ENCODE results near the gene PARP15. TPM values are rescaled to one million over a fixed set of nuclear protein-coding genes. Genes with fewer than 3 reads are reported as not detected.

Gene PARP15
- total and polyA plus RNA-seq, 4 donors, result 2.4 to 6.1 (median 4.4) TPM

GRCh38 chr3:122627301-122627700, 49.9 kb downstream of the PARP15 start:
- WGBS, 2 donors, result 40 to 42% methylated on average over 1 of the region's 1 CpG
- no peak overlapping the region for H3K9ac ChIP-seq (ENCODE audit: insufficient read depth in 1 of 2, low read length in 2 of 2)
- ATAC-seq (ENCODE audit: insufficient read depth, low FRiP score), result no peak

GRCh38 chr3:122628567-122628966, 51.1 kb downstream of the PARP15 start:
- Histone ChIP-seq H3K4me1 (ENCODE audit: control insufficient read depth in 5 of 5, insufficient read depth in 5 of 5, low read length in 5 of 5) (peaks cover 0 to 17% (median 0%) of the 10 kb centered on the region in 5 donors), H3K27ac (ENCODE audit: low read depth in 1 of 2, low read length in 1 of 2) (no peak overlapping the region), H3K4me3 (no peak overlapping the region), H3K36me3 (ENCODE audit: control insufficient read depth in 4 of 4, insufficient read depth in 4 of 4, low read length in 4 of 4) (peaks cover 0 to 2% (median 0%) of the 10 kb centered on the region in 4 donors), H3K9ac (ENCODE audit: insufficient read depth in 1 of 2, low read length in 2 of 2) (no peak overlapping the region), H3K27me3 (ENCODE audit: control insufficient read depth in 3 of 3, insufficient read depth in 3 of 3, low read length in 2 of 3) (peaks cover 0 to 11% (median 2%) of the 10 kb centered on the region in 3 donors), H3K9me3 (ENCODE audit: control insufficient read depth in 4 of 4, insufficient read depth in 3 of 4, low read length in 3 of 4) (no peaks in the 10 kb centered on the region)
- ATAC-seq (ENCODE audit: insufficient read depth, low FRiP score) (no peak), DNase-seq (no peak)
- TF ChIP-seq CTCF (IDR thresholded peaks at IDR 0.05; ENCODE audit: control extremely low read depth, extremely low read depth), result no peak
- 39 to 43% methylated on average over 3 of the region's 3 CpGs for WGBS, 2 donors

More at GRCh38 chr3:122627301-122627700, 49.9 kb downstream of the PARP15 start:
- Histone ChIP-seq H3K9me3 (ENCODE audit: control insufficient read depth in 4 of 4, insufficient read depth in 3 of 4, low read length in 3 of 4) (no peaks in the 10 kb centered on the region), H3K27ac (ENCODE audit: low read depth in 1 of 2, low read length in 1 of 2) (no peak overlapping the region), H3K36me3 (ENCODE audit: control insufficient read depth in 4 of 4, insufficient read depth in 4 of 4, low read length in 4 of 4) (peaks cover 0 to 2% (median 0%) of the 10 kb centered on the region in 4 donors), H3K4me3 (no peak overlapping the region), H3K4me1 (ENCODE audit: control insufficient read depth in 5 of 5, insufficient read depth in 5 of 5, low read length in 5 of 5) (peaks cover 0 to 17% (median 0%) of the 10 kb centered on the region in 5 donors), H3K27me3 (ENCODE audit: control insufficient read depth in 3 of 3, insufficient read depth in 3 of 3, low read length in 2 of 3) (peaks cover 0 to 7% (median 2%) of the 10 kb centered on the region in 3 donors)
- DNase-seq, result no peak
- no peak for TF ChIP-seq CTCF (IDR thresholded peaks at IDR 0.05; ENCODE audit: control extremely low read depth, extremely low read depth)

DNA sequence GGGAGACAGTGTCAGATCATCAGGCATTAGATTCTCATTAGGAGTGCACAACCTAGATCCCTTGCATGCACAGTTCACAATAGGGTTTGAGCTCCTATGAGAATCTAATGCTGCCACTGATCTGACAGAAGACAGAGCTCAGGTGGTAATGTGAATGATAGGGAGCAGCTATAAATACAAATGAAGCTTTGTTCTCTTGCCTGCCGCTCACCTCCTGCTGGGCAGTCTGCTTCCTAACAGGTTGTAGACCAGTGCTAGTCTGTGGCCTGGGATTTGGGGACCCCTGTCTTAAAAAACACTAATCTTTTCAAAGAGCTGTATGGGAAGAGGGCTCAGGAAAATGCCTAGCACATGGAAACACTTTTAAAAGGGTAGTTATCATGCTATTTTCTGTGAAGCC, 52.3 kb downstream of the PARP15 start:
- Histone ChIP-seq H3K9me3 (ENCODE audit: control insufficient read depth in 4 of 4, insufficient read depth in 3 of 4, low read length in 3 of 4) (no peaks in the 10 kb centered on the region), H3K27me3 (ENCODE audit: control insufficient read depth in 3 of 3, insufficient read depth in 3 of 3, low read length in 2 of 3) (peaks cover 0 to 11% (median 2%) of the 10 kb centered on the region in 3 donors), H3K4me1 (ENCODE audit: control insufficient read depth in 5 of 5, insufficient read depth in 5 of 5, low read length in 5 of 5) (peaks cover 0 to 17% (median 0%) of the 10 kb centered on the region in 5 donors), H3K4me3 (no peak overlapping the region), H3K27ac (ENCODE audit: low read depth in 1 of 2, low read length in 1 of 2) (no peak overlapping the region), H3K36me3 (ENCODE audit: control insufficient read depth in 4 of 4, insufficient read depth in 4 of 4, low read length in 4 of 4) (peaks cover 0 to 2% (median 0%) of the 10 kb centered on the region in 4 donors), H3K9ac (ENCODE audit: insufficient read depth in 1 of 2, low read length in 2 of 2) (no peak overlapping the region)
- no peak for DNase-seq
- WGBS, 2 donors, result 97 to 100% methylated on average over 1 of the region's 1 CpG
- no peak for ATAC-seq (ENCODE audit: insufficient read depth, low FRiP score)
- no peak for TF ChIP-seq CTCF (IDR thresholded peaks at IDR 0.05; ENCODE audit: control extremely low read depth, extremely low read depth)

GRCh38 chr3:122635789-122636188, 58.3 kb downstream of the PARP15 start:
- H3K9me3 ChIP-seq (ENCODE audit: control insufficient read depth in 4 of 4, insufficient read depth in 3 of 4, low read length in 3 of 4), result no peaks in the 10 kb centered on the region
- H3K9ac ChIP-seq (ENCODE audit: insufficient read depth in 1 of 2, low read length in 2 of 2), result no peak overlapping the region
- DNase-seq, result no peak
- no peaks in the 10 kb centered on the region for H3K4me1 ChIP-seq (ENCODE audit: control insufficient read depth in 5 of 5, insufficient read depth in 5 of 5, low read length in 5 of 5)
- no peak overlapping the region for H3K4me3 ChIP-seq
- no peak for TF ChIP-seq CTCF (IDR thresholded peaks at IDR 0.05; ENCODE audit: control extremely low read depth, extremely low read depth)
- WGBS, 2 donors, result 84 to 85% methylated on average over 5 of the region's 5 CpGs
- H3K27ac ChIP-seq (ENCODE audit: low read depth in 1 of 2, low read length in 1 of 2), result no peak overlapping the region
- no peaks in the 10 kb centered on the region for H3K36me3 ChIP-seq (ENCODE audit: control insufficient read depth in 4 of 4, insufficient read depth in 4 of 4, low read length in 4 of 4)
- peaks cover 0 to 17% (median 0%) of the 10 kb centered on the region in 3 donors for H3K27me3 ChIP-seq (ENCODE audit: control insufficient read depth in 3 of 3, insufficient read depth in 3 of 3, low read length in 2 of 3)
- no peak for ATAC-seq (ENCODE audit: insufficient read depth, low FRiP score)

Measured in lung (tissue), 12 donors.